Measurements from ENCODE around the gene GCFC2. TPM values are rescaled to one million over a fixed set of nuclear protein-coding genes. Genes with fewer than 3 reads are reported as not detected.

The GCFC2 gene
- total RNA-seq, 1 experiment from 2014 or later: 18.3 TPM

GRCh38 chr2:75720525-75720924, 9.8 kb upstream of the GCFC2 start:
- H4K5ac ChIP-seq (ENCODE audit: insufficient read length, low read depth, low read length): no peak overlapping the region
- H2BK20ac ChIP-seq (ENCODE audit: low read depth, low read length, poor library complexity, severe bottlenecking): no peak overlapping the region
- no peak overlapping the region for H2BK120ac ChIP-seq (ENCODE audit: low read depth, low read length, poor library complexity, severe bottlenecking)
- no peak overlapping the region for H3K14ac ChIP-seq (ENCODE audit: insufficient read depth, low read length)
- H3K9ac ChIP-seq (ENCODE audit: extremely low read depth, insufficient read length, low read length): no peak overlapping the region
- no peaks in the 10 kb centered on the region for H3K4me1 ChIP-seq (ENCODE audit: insufficient read depth, low read length)
- peaks cover 5 to 6% of the 10 kb centered on the region in 2 experiments; a peak in 4 of 5 replicates for H3K9me3 Mint-ChIP-seq
- H3T11ph ChIP-seq (ENCODE audit: low read length): no peak overlapping the region
- no peaks in the 10 kb centered on the region for H3K27me3 Mint-ChIP-seq (ENCODE audit: low read depth)
- no peak overlapping the region for H2BK15ac ChIP-seq (ENCODE audit: low read depth, low read length)
- H4K8ac ChIP-seq (replicated peaks; ENCODE audit: insufficient read length, low read depth, low read length): no peak overlapping the region
- no peak overlapping the region for H3K4ac ChIP-seq (ENCODE audit: low read depth, low read length)
- H3K4me3 Mint-ChIP-seq: no peak overlapping the region
- no peaks in the 10 kb centered on the region for H3K9me3 ChIP-seq (ENCODE audit: control insufficient read depth, low read depth, low read length)
- no peak overlapping the region for H2AFZ ChIP-seq (ENCODE audit: low read length)
- no peak overlapping the region for H4K91ac ChIP-seq (ENCODE audit: insufficient read length, low read depth, low read length)
- no CpG with 5 or more reads among the region's 1 CpG for WGBS (ENCODE audit: extremely low coverage, insufficient read length, low lambda C conversion rate)
- H3K27me3 ChIP-seq (ENCODE audit: insufficient read depth, low read length): no peaks in the 10 kb centered on the region
- peaks cover 0 to 8% (median 3%) of the 10 kb centered on the region in 3 experiments; a peak in 2 of 7 replicates for H3K36me3 Mint-ChIP-seq (ENCODE audit: insufficient read depth in 1 of 3, low read depth in 3 of 3)
- no peak overlapping the region for H2AK5ac ChIP-seq (ENCODE audit: insufficient read length, low read length)
- no peak for DNase-seq
- no peaks in the 10 kb centered on the region for H4K20me1 ChIP-seq (ENCODE audit: control insufficient read depth, insufficient read depth, insufficient read length)
- H2BK5ac ChIP-seq (ENCODE audit: insufficient read length, low read length): no peak overlapping the region
- no peak overlapping the region for H3K23ac ChIP-seq (ENCODE audit: insufficient read length, low read depth, low read length)
- H2BK12ac ChIP-seq (ENCODE audit: insufficient read length, low read depth, low read length): no peak overlapping the region
- H3K79me1 ChIP-seq (ENCODE audit: insufficient read depth, low read depth, low read length, poor library complexity, severe bottlenecking): no peaks in the 10 kb centered on the region
- H3K23me2 ChIP-seq (ENCODE audit: insufficient read length, low read depth, low read length, poor library complexity, severe bottlenecking): no peaks in the 10 kb centered on the region
- no peak overlapping the region for H3K27ac Mint-ChIP-seq
- no peak overlapping the region for H3K4me2 ChIP-seq (ENCODE audit: insufficient read depth, insufficient read length, low read length)
- no peak for TF ChIP-seq CTCF (conservative IDR thresholded peaks at IDR 0.05)
- no peaks in the 10 kb centered on the region for H3K79me2 ChIP-seq (ENCODE audit: insufficient read depth, low read length)
- H3K56ac ChIP-seq (ENCODE audit: insufficient read length, low read depth, low read length): no peak overlapping the region
- no peaks in the 10 kb centered on the region for H3K4me1 Mint-ChIP-seq
- no peak overlapping the region for H3K18ac ChIP-seq (ENCODE audit: insufficient read length, low read depth, low read length)
- H3K27ac ChIP-seq (ENCODE audit: insufficient read length, low read depth, low read length): no peak overlapping the region
